GM23338 (cell line): ENCODE data around the gene MACROD1. TPM values are rescaled to one million over a fixed set of nuclear protein-coding genes. Genes with fewer than 3 reads are reported as not detected.

ENCODE experiments used
- ATAC-seq: fragments of 200-7000 bp; cut with Tn5 transposase; 3 replicates; pipeline ENCODE4 v1.9.1; 2020
- DNase-seq: peaks from one replicate; pipeline ENCODE4 v3.0.0-alpha.2; 2015; ENCODE audit warnings: low spot score
- H2AFZ ChIP-seq: fragments of 200-600 bp; sonication (generic); 2 replicates; pipeline ENCODE4 v1.8.0; 2016; ENCODE audit warnings: antibody characterized with exemption, mild to moderate bottlenecking, moderate library complexity
- H3F3A ChIP-seq: fragments of 200-600 bp; sonication (generic); replicated peaks from 2 replicates; pipeline ENCODE4 v1.8.0; 2017; ENCODE audit warnings: antibody characterized with exemption, mixed run types, low read depth
- H3K27ac ChIP-seq: fragments of 200-600 bp; sonication (generic); 2 replicates; pipeline ENCODE4 v1.6.1; 2016; ENCODE audit warnings: low read depth
- H3K27me3 ChIP-seq: fragments of 200-600 bp; sonication (generic); 2 replicates; pipeline ENCODE4 v1.8.0; 2016; ENCODE audit warnings: mild to moderate bottlenecking, mixed run types, moderate library complexity; ENCODE audit not compliant: insufficient read depth
- H3K36me3 ChIP-seq: fragments of 200-600 bp; sonication (generic); 2 replicates; pipeline ENCODE4 v1.8.0; 2016; ENCODE audit warnings: mild to moderate bottlenecking; ENCODE audit not compliant: insufficient read depth
- H3K4me1 ChIP-seq: fragments of 200-600 bp; sonication (generic); 2 replicates; pipeline ENCODE4 v1.8.0; 2016; ENCODE audit warnings: mild to moderate bottlenecking, moderate library complexity; ENCODE audit not compliant: insufficient read depth
- H3K4me2 ChIP-seq: fragments of 200-600 bp; sonication (generic); 2 replicates; pipeline ENCODE4 v1.7.1; 2017; ENCODE audit warnings: mixed run types
- H3K4me3 ChIP-seq: fragments of 200-600 bp; sonication (generic); 2 replicates; pipeline ENCODE4 v1.6.1; 2016; ENCODE audit warnings: mixed run types
- H3K79me2 ChIP-seq: fragments of 200-600 bp; sonication (generic); replicated peaks from 2 replicates; pipeline ENCODE4 v1.8.0; 2017; ENCODE audit warnings: mild to moderate bottlenecking; ENCODE audit not compliant: insufficient read depth
- H3K9me2 ChIP-seq: fragments of 200-600 bp; sonication (generic); 2 replicates; pipeline ENCODE4 v1.8.0; 2017; ENCODE audit not compliant: insufficient read depth
- H4K20me1 ChIP-seq: fragments of 200-600 bp; sonication (generic); replicated peaks from 2 replicates; pipeline ENCODE4 v1.8.0; 2017; ENCODE audit warnings: mild to moderate bottlenecking; ENCODE audit not compliant: insufficient read depth
- H3K27ac Mint-ChIP-seq: 2 replicates; pipeline ENCODE4 v1.8.0; 2020; ENCODE audit warnings: inconsistent platforms, mild to moderate bottlenecking, moderate library complexity, mixed read lengths
- H3K27me3 Mint-ChIP-seq: 3 replicates; pipeline ENCODE4 v1.8.0; 2022; ENCODE audit warnings: low read depth, mild to moderate bottlenecking, moderate library complexity, mixed read lengths, inconsistent platforms; ENCODE audit not compliant: insufficient read depth, poor library complexity
- H3K36me3 Mint-ChIP-seq: 3 replicates; pipeline ENCODE4 v1.8.0; 2021; ENCODE audit warnings: low read depth, mild to moderate bottlenecking, inconsistent platforms, moderate library complexity, mixed read lengths
- H3K4me1 Mint-ChIP-seq: 3 replicates; pipeline ENCODE4 v1.8.0; 2020; ENCODE audit warnings: mild to moderate bottlenecking, inconsistent platforms, mixed read lengths
- H3K4me3 Mint-ChIP-seq: 3 replicates; pipeline ENCODE4 v1.8.0; 2021; ENCODE audit warnings: moderate library complexity, mild to moderate bottlenecking, inconsistent platforms, mixed read lengths
- H3K9me3 Mint-ChIP-seq: 3 replicates; pipeline ENCODE4 v1.8.0; 2020; ENCODE audit warnings: moderate library complexity, mild to moderate bottlenecking, inconsistent platforms, mixed read lengths
- CREB1 ChIP-seq: fragments of 250-450 bp; sonication (Bioruptor Pico); IDR thresholded peaks from 2 replicates; pipeline ENCODE4 v1.5.0; 2020; ENCODE audit warnings: low read depth, mild to moderate bottlenecking, moderate library complexity
- CTCF ChIP-seq, 2 experiments: fragments of 200-600 bp in 1 of 2; sonication (generic) in 1 of 2; conservative IDR thresholded peaks; 2 replicates each; pipeline versions ENCODE4 v1.5.1 to v1.6.1; 2016 to 2017; ENCODE audit warnings: antibody characterized with exemption in 2 of 2, low read depth in 2 of 2, mild to moderate bottlenecking in 2 of 2, moderate library complexity in 1 of 2
- EZH2 ChIP-seq: fragments of 200-600 bp; sonication (generic); IDR thresholded peaks from one replicate; pipeline ENCODE4 v1.8.0; 2017; ENCODE audit warnings: antibody characterized with exemption, mild to moderate bottlenecking, low read depth; ENCODE audit not compliant: unreplicated experiment
- EZH2phosphoT487 ChIP-seq: fragments of 200-600 bp; sonication (generic); IDR thresholded peaks from one replicate; pipeline ENCODE4 v1.8.1; 2018; ENCODE audit warnings: antibody characterized with exemption; ENCODE audit not compliant: unreplicated experiment
- JUNB ChIP-seq: IDR thresholded peaks from one replicate; pipeline ENCODE4 v1.6.1; 2016; ENCODE audit warnings: antibody characterized with exemption; ENCODE audit not compliant: unreplicated experiment
- NANOG ChIP-seq: IDR thresholded peaks from 2 replicates; pipeline ENCODE4 v1.6.1; 2016; ENCODE audit warnings: antibody characterized with exemption, borderline replicate concordance
- POLR2AphosphoS5 ChIP-seq: IDR thresholded peaks from 2 replicates; pipeline ENCODE4 v1.6.1; 2016; ENCODE audit warnings: antibody characterized with exemption, low read depth
- STAT1 ChIP-seq: IDR thresholded peaks from one replicate; pipeline ENCODE4 v1.6.1; 2016; ENCODE audit warnings: antibody characterized with exemption; ENCODE audit not compliant: unreplicated experiment
- ZNF462 ChIP-seq: fragments of 250-450 bp; sonication (Bioruptor Pico); IDR thresholded peaks from 2 replicates; pipeline ENCODE4 v1.5.0; 2020; ENCODE audit warnings: mild to moderate bottlenecking, moderate library complexity
- polyA plus RNA-seq: library from polyadenylated mRNA; unstranded; fragments of >200 nt; fragmentation: Nextera tagmentation; extraction: Ambion mirVana; gene quantifications from 2 replicates; pipeline ENCODE4 v1.2.1, GENCODE V29; 2016
- total RNA-seq: library from RNA; depleted of rRNA; stranded (reverse); fragments of >200 nt; shearing (Covaris generic); gene quantifications from 2 replicates; pipeline ENCODE4 v1.2.3, GENCODE V29; 2014

MACROD1 gene
- total and polyA plus RNA-seq, 2 experiments from 2014 or later = 33.0 to 51.6 TPM

- no peak for TF ChIP-seq ZNF462 (CRISPR knock-in tag)
Measured at GRCh38 chr11:64090806-64091516, 75.0 kb downstream of the MACROD1 start (continued).

GRCh38 chr11:64089915-64090805, 75.8 kb downstream of the MACROD1 start:
- Mint-ChIP-seq H3K9me3 (no peaks in the 10 kb centered on the region), H3K27me3 (peaks cover 27% of the 10 kb centered on the region), H3K36me3 (no peaks in the 10 kb centered on the region), H3K4me1 (peaks cover 38% of the 10 kb centered on the region), H3K27ac (no peak overlapping the region), H3K4me3 (no peak overlapping the region)
- H3K4me3 ChIP-seq = no peak overlapping the region
- peaks cover 10% of the 10 kb centered on the region for H4K20me1 ChIP-seq
- no peak overlapping the region for H3K27ac ChIP-seq
- no peak overlapping the region for H2AFZ ChIP-seq
- no peak overlapping the region for H3K4me2 ChIP-seq
- no peaks in the 10 kb centered on the region for H3K9me2 ChIP-seq
- no peak for DNase-seq
- H3K79me2 ChIP-seq = no peaks in the 10 kb centered on the region
- no peak for ATAC-seq
- no peaks in the 10 kb centered on the region; the same call in 1 of the 2 replicates for H3K27me3 ChIP-seq
- H3K4me1 ChIP-seq = peaks cover 9% of the 10 kb centered on the region
- H3K36me3 ChIP-seq = no peaks in the 10 kb centered on the region
- 0 out of 2 replicates have a peak, but pooled peaks cover 12% of the 10 kb centered on the region for H3F3A ChIP-seq
- TF ChIP-seq CTCF (conservative IDR thresholded peaks at IDR 0.05; ENCODE audit: low read depth in 2 of 2) (no peak), POLR2AphosphoS5 (no peak), JUNB (no peak), CREB1 (no peak), NANOG (no peak), EZH2phosphoT487 (no peak), EZH2 (no peak), STAT1 (no peak)
